Mucosa of gallbladder (tissue), 1 donor: ENCODE data around the gene CCDC78. TPM values are rescaled to one million over a fixed set of nuclear protein-coding genes. Genes with fewer than 3 reads are reported as not detected.

Experiments used
- DNase-seq: peaks from one replicate; pipeline ENCODE4 v3.0.0-alpha.2; 2020; ENCODE audit warnings: low spot score
- total RNA-seq: library from RNA; stranded (reverse); gene quantifications from one replicate; pipeline ENCODE4 v1.2.1, GENCODE V29; 2021
- donor health status: DM: no; HTN: no; CAD: no.

Gene CCDC78
- 3.3 TPM for total RNA-seq

DNA sequence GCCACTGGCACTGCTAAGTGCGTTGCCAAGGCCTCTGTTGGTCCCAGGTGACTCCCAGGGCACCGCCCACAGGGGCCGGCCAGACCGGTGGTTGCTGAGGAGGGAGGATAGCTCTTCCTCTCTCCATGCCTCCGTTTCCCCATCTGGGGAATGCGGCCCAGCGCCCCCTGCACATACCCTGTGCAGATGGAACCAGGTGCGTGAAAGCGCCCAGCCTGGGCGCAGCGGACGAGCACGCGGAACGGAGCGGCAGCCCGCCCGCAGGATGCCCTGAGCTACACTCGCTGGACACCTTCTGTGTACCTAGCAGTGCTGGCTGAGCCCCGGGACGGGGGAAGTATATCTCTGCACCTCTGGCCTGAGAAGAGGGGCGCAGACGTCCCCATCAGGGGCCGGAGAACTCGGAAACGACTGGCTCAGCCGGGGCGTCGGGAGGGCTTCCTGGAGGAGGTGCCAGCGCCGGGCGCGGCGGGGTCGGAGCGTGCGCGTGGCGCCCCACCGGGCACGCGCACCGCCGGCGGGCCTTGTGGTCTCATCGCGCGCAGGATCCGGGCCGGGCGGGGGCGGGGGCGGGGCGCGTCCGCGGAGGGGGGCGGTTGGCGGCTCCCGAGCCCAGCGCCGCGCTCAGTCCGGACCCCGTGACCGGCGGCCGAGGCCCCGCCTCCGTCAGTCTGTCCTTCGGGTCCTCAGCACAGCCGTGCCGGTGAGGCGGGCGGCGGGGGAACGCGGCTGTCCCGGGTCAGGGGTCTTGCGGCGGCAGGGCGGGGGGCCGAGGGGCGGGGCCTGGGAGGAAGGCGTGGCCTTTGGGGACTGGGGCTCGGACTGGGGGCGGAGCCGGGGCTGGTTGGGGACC is at the start of gene CCDC78, which contains the start of gene HAGHL:
TSS of gene CCDC78 (minus strand) at position 6 of the 853 bp plus-strand sequence. CDS start 76 bp downstream, outside the sequence.
TSS of gene HAGHL (plus strand) at position 669 of the 853 bp plus-strand sequence. CDS start 404 bp downstream, outside the sequence.
- peak; percentile 53 for DNase-seq

DNA sequence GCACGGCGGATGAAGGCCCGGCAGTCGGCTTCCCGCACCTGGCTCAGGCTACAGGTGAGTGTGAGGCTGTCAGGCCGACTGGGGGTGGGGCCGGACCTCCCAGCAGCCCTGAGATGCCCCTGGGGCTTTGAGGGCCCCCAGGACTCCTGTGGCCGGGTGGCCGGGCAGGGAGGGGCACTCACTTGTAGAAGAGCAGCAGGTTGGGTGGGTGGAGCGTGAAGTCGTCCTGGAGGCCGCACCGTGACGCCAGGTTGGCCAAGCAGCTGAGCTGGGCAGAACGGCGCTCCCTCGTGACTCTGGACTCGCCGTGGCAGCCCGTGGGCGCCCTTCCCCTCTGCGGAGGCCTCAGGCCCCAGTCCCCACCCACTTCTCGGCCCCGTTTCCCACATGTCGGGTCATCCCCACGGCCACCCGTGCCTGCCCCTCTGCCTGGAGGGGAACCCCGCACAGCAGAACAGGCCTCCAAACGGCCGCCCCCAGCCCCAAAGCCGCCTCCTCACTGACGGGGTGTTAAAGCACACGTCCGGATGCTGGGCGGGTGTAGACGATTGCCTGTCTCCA is 49.1 kb upstream of the CCDC78 start:
- DNase-seq: no peak

DNA sequence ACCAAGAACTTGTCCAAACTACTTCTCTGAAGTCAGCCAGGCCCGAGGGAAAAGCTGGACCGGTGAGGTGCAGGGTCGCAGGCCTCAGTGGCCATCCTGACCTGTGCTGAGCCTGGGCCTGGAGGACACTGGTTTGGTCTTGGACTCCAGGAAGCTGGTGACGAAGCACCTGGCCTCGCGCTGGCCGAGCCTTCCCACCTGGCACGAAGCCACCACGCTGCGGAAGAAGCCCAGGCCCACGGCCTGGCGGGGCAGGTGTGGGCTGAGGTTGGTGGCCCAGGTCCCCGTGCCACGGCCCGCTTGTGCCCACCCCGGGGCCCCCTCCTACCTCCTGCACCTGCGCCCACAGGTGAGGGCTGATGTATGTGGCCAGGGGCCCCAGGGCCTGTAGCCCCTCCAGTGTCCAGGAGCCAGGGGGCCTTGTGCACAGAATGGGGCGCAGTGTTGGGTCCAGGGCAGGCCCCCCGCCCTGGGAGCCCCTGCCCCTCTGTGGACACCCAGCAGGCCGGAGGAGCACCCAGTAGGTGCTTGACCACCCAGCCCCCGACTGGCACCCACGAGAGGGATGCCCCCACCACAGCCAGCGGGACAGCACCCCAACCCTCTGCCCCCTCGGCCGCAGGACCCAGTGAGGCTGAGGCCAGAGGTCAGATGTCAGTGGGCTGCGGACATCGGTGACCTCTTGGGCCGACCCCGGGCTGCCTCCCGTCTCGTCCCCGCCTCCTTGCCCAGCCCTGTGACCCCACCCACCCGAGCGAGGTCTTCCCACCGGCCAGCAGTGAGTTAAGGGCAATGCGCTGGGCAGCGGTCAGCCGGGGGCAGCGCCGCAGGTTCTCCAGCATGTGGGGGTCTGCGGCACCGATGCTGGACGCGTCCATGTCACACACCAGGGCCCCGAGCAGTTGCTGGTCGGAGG is 48.1 kb upstream of the CCDC78 start:
- DNase-seq: no peak

DNA sequence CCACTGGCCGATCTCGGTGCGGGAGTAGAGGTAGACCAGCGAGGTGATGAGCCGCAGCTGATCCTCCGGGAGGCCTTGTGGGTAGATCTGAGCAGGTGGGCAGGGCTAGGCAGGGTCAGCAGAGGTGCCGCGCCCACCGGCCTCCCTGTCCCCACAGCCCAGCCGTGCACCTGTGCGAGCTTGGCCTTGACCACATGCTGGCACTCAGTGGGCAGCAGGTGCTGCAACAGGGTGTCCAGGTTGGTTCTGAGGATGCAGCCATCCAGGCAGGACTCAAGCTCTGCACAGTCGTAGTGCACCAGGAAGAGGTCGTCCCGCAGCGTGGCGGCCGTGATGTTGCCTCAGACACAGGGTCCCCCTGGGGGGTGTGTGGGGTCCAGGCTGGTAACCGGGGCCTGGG is 46.7 kb upstream of the CCDC78 start:
- DNase-seq: no peak

DNA sequence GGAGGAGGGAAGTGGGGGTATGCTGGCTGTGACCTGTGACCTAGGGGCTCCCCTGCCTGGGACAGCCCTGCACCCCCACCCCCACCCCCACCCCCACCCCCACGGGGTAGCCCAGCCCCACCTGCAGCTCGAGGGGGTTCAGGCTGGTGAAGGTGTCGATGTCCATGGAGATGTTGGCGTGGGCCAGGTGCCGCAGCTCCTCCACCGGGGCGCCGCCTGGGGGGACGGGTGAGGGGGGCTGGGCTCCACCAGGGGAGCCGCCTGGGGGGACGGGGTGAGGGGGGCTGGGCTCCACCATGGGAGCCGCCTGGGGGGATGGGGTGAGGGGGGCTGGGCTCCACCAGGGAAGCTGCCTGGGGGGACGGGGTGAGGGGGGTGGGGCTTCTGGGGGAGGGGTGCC is 44.2 kb upstream of the CCDC78 start:
- no peak for DNase-seq

DNA sequence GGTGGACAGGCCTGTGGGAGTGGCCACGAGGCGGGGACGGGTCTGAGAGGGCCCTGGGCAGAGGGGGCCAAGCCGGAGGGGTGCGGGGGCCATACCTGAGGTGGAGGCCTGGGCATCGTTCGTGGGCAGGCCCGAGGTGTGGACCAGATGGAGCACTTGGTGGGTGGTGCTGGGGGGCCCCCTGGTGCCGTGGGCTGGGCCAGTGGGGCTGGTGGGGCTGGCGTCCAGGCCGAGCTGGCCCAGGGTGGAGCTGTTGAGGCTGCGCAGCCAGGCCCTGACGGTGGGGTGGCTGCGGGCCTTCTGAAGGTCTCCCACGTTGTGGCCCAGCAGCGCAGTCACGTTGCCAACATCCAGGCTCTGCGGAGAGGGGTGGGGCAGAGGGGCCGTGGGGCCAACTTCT is 43.7 kb upstream of the CCDC78 start:
- no peak for DNase-seq

DNA sequence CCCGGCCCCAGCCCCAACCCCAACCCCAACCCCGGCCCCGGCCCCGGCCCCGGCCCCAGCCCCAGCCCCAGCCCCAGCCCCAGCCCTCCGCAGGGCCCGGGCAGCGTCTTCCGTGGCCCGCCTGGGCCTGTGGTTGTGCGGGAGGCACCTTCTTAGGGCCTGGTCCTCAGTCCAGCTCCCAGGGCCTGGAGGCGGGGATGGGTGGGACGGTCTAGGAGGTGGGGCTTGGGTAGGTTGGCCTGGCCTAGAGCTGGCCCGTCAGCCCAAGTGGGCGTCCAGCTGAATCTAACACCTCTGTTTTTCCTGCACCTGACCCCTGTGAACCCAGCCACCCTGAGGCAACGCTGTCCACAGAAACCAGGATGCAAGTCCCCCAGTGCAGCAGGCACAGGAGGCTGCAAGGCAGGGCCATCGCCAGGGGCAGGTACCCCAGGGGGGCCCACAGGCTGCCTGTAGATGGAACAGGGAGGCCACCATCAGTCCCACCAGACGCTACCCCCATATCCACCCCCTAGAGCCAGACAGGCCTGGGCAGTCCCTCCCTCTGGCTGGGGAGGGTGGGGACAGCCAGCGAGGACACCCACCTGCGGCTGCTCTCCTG is 43.0 kb upstream of the CCDC78 start:
- no peak for DNase-seq

DNA sequence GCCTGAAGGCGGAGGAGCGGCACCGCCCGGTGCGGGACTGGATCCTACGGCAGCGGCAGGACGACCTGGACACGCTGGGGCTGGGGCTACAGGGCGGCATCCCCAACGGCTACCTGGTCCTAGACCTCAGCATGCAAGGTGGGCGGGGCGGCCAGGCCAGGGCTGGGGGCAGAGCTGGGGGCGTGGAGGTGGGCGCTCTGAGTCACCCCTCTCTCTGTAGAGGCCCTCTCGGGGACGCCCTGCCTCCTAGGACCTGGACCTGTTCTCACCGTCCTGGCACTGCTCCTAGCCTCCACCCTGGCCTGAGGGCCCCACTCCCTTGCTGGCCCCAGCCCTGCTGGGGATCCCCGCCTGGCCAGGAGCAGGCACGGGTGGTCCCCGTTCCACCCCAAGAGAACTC is 42.2 kb upstream of the CCDC78 start:
- DNase-seq: no peak

DNA sequence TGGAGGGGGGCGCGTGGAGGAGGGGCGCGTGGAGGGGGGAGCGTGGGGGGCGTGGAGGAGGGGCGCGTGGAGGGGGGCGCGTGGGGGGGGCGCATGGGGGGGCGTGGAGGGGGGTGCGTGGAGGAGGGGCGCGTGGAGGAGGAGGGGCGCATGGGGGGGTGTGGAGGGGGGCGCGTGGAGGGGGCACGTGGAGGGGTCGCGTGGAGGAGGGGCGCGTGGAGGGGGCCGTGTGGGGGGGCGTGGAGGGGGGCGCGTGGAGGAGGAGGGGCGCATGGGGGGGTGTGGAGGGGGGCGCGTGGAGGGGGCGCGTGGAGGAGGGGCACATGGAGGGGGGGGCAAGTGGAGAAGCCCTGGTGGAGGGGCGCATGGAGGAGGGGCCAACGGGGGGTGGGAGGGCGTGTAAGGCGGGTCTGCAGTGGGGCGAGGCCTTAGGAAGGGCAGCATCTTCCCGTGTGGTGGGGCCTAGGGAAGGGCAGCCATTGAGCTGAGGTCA is 41.5 kb upstream of the CCDC78 start:
- DNase-seq: no peak

DNA sequence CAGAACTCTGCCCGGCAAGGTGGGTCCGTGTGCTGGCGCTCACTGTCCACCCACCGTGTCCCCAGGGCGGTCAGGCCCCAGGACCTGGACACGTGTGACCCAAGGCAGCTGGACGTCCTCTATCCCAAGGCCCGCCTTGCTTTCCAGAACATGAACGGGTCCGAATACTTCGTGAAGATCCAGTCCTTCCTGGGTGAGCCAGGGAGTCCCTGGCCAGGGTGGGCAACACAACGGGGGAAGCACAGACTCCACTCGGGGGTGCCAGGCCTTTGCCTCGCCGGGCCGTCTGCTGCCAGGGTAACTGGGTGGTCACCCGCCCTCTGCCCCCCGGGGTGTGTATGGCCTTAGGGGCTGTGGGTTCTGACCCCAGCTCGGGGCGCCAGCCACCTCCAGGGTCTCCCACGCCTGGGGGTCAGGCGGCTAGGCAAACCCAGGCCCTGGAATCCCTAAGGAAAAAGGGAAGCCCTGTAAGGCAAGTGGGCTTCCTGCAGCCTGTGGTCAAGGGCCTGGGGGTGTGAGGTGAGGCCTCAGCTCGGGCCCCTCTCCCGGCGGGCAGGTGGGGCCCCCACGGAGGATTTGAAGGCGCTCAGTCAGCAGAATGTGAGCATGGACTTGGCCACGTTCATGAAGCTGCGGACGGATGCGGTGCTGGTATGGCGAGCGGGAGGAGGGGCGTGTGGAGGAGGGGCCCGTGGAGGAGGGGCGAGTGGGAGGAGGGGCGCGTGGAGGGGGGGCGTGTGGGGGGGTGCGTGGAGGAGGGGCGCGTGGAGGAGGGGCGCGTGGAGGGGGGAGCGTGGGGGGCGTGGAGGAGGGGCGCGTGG is 40.8 kb upstream of the CCDC78 start:
- no peak for DNase-seq

DNA sequence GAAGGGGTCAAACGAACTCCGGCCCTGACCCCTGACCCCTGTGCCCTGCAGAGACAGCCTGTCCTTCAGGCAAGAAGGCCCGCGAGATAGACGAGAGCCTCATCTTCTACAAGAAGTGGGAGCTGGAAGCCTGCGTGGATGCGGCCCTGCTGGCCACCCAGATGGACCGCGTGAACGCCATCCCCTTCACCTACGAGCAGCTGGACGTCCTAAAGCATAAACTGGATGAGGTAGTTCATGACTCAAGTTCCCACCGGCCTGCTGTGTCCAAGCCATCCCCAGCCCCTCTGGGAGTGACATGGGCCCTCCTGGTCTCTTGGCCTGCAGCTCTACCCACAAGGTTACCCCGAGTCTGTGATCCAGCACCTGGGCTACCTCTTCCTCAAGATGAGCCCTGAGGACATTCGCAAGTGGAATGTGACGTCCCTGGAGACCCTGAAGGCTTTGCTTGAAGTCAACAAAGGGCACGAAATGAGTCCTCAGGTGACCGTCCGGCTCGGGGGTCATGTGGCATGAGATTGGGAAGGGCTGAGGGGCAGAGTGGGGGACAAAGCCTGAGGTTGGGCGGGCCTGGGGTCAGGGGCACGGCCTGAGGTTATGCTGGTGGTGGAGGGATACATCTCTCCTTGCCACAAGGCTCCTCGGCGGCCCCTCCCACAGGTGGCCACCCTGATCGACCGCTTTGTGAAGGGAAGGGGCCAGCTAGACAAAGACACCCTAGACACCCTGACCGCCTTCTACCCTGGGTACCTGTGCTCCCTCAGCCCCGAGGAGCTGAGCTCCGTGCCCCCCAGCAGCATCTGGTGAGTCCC is 40.0 kb upstream of the CCDC78 start:
- DNase-seq: no peak

DNA sequence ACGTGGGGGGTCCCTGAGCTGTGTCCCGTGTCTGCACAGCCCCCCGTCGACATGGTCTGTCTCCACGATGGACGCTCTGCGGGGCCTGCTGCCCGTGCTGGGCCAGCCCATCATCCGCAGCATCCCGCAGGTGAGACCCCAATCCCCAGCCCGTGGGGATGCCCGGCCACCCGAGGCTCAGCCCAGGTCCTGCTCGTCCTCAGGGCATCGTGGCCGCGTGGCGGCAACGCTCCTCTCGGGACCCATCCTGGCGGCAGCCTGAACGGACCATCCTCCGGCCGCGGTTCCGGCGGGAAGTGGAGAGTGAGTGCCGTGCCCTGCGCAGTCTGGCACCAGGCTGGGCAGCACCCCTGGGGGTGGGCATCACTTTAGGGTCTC is 39.2 kb upstream of the CCDC78 start:
- DNase-seq: no peak

DNA sequence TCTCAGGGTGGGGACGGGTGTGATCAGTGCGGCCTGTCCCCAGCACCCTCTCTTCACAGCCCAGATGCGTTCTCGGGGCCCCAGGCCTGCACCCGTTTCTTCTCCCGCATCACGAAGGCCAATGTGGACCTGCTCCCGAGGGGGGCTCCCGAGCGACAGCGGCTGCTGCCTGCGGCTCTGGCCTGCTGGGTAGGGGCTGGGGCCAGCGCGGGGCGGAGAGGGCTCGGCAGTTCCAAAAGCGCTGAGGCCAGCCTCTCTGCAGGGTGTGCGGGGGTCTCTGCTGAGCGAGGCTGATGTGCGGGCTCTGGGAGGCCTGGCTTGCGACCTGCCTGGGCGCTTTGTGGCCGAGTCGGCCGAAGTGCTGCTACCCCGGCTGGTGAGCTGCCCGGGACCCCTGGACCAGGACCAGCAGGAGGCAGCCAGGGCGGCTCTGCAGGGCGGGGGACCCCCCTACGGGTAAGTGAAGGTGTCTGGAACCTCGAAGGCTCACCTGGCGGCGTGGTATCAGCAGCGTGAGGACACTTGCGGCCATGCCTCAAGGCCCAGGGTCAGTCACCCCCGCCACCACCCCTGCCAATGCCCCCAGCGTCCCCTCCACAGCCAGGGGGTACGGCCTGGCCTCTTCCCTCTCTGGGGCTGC is 38.7 kb upstream of the CCDC78 start:
- DNase-seq: no peak

DNA sequence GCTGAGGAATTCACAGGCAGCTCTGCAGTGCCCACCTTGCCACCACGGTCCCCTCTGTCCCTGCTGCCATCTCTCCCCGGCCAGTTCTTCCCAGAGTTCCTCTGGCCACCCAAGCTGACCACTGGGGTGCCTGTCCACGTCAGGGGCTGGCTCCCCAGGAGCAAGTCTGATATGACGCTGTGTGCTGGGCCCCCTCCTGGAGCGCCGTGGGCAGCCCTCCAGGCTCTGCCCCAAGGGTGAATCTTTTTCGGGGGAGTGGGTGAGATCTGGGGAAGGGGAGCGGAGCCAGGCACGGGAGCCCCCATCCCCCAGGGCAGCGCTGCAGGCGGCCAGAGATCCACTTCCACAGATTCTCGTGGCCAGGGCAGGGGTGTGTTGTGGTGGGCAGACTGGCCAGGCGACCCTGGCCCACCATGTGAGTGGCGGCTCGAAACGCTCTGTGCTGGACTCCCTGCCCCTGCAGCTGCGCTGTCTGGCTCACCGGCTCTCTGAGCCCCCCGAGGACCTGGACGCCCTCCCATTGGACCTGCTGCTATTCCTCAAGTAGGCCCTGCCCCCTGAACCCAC is 38.0 kb upstream of the CCDC78 start:
- DNase-seq: no peak

DNA sequence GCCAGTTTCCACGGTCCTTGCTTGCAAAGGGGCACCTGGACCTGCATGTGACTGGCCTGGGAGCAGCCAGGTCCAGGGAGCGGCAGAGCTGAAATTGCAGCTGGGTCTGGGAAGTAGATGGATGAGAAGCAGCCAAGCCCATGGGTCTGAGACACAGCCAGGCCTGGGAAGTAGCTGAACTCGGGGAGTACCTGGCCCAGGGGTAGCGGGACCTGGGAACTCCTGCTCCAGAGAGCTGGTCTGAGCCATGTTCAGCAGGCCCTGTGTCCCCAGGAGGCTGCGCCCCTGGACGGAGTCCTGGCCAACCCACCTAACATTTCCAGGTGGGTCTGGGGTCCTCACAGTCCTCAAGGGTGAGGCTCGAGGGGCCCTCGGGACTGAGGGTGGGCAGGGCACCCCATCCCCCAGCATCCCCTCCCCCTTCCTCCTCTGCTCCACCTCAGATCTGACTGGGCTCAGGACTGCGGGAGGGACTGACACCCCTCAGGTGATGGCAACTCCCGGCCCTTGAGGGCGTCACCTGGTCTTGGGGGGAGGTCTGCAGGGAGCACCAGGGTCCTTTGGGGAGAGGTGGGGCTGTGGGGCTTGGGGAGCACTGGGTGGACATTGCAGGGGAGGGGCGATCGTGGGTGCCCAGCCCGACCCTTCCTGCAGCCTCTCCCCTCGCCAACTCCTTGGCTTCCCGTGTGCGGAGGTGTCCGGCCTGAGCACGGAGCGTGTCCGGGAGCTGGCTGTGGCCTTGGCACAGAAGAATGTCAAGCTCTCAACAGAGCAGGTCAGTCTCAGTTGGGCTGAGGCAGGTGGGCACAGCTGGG is 37.3 kb upstream of the CCDC78 start:
- DNase-seq: no peak

DNA sequence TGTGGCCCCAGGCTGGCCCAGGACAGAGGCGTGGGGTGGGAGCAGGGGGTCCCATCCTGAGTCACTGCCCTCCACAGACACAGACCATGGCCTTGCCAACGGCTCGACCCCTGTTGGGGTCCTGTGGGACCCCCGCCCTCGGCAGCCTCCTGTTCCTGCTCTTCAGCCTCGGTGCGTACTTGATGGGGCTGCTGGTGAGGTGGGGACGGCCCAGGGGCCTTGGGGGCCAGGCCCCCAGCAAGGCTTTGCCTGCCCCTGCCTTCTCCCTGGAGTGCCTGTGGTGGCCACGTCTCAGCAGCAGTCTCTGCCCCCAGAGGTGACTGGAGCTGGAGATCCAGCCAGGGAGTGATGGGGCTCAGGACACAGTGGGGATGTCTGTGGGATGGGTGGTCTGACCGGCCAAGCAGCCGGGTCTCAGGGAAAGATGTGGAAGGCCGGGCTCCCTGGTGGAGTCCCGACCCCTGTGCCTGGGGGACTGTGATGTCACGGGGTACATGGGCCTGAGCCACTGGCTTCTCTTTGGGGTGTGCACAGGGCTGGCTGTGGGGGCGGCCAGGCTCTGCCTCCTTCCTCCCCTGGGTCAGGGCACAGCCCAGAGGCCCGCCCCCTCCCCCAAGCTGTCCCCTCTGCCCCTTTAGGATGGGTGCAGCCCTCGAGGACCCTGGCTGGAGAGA is 36.5 kb upstream of the CCDC78 start:
- DNase-seq: no peak

DNA sequence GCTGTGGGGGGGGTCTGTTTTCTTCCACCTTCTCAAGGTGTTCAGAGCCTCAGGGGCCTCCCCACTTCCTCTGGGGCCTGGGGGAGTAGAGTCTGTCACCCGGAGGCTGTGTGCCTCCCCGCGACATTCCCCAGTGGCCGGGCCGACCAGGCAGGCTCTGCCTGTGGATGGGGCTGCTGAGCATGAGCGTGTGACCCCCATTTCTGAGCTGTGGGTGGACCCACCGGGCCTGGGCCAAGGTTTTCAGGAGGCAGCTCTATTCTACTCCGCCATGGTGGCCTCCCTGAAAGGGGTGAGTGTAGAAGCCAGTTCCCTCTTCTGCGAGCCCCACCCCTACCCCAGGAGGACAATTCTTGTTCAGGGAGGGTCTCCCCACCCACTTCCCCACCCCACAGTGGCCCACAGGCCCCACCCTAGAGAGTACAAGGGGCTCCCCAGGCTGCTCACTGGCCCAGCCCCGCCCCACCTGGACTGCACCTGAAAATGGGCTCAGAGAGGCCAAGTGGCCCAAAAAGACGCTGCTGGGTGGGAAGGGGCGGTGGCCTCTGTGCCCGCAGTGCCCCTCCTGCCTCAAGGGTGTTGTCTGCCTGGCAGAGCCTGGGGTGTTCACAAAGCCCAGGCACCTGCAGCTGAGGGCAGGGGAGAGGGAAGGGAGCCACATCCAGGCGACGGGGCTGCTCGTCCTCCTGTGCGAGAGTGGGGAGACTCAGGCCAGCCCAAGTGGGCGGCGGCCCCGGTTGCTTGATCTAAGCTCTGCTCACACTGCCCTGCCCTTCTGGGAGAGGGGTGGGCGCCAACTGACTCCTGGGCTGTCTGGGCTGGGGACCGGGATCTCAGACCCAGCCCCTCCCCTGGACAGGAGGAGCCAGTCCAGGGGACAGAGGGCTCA is 35.6 kb upstream of the CCDC78 start:
- DNase-seq: no peak
